GM12865 (cell line): ENCODE data around the gene YWHAE.
"Not testable (repeated sequence)": the region's sequence is repeated elsewhere in the genome, so short reads cannot be mapped to it uniquely, and the experiment has no call there.

Source experiments
- DNase-seq: peaks from one replicate; pipeline ENCODE4 v3.0.0; 2010; ENCODE audit warnings: low read depth
- H3K4me3 ChIP-seq: 2 replicates; pipeline ENCODE4 v1.5.1; 2011; ENCODE audit warnings: mild to moderate bottlenecking, low read depth, low read length, control low read depth
- CTCF ChIP-seq: IDR thresholded peaks from 2 replicates; pipeline ENCODE4 v1.5.1; 2011; ENCODE audit warnings: low read length, control low read depth, low read depth, inconsistent platforms; ENCODE audit not compliant: insufficient read depth; ENCODE audit errors: missing control alignments

Gene YWHAE

GRCh38 chr17:1313270-1314005 lies 86.6 kb downstream of the YWHAE start:
- no peak for DNase-seq
- H3K4me3 ChIP-seq = no peak overlapping the region
- TF ChIP-seq CTCF = no peak

GRCh38 chr17:1312261-1312870 lies 87.7 kb downstream of the YWHAE start:
- no peak for TF ChIP-seq CTCF
- no peak for DNase-seq

GRCh38 chr17:1307829-1308228 lies 92.2 kb downstream of the YWHAE start:
- DNase-seq, H3K4me3 ChIP-seq: not testable (repeated sequence)

More at GRCh38 chr17:1312261-1312870, 87.7 kb downstream of the YWHAE start:
- H3K4me3 ChIP-seq = no peak overlapping the region

GRCh38 chr17:1304962-1305563 lies 95.0 kb downstream of the YWHAE start:
- no peak for DNase-seq
- no peak for TF ChIP-seq CTCF

GRCh38 chr17:1304522-1304921 lies 95.5 kb downstream of the YWHAE start:
- TF ChIP-seq CTCF = no peak
- DNase-seq = no peak
- H3K4me3 ChIP-seq = no peak overlapping the region

More at GRCh38 chr17:1304962-1305563, 95.0 kb downstream of the YWHAE start:
- no peak overlapping the region for H3K4me3 ChIP-seq

- DNase-seq = no peak
- no peak overlapping the region for H3K4me3 ChIP-seq
- no peak for TF ChIP-seq CTCF
These were observed 97.3 kb downstream of the YWHAE start for GRCh38 chr17:1302761-1303160.

- no peak overlapping the region for H3K4me3 ChIP-seq
- TF ChIP-seq CTCF = no peak
- no peak for DNase-seq
These were observed 98.5 kb downstream of the YWHAE start for GRCh38 chr17:1301546-1301945.
